GM23338 (cell line): ENCODE data around the gene GNLY.

Experiments
- CTCF ChIP-seq, 2 experiments: fragments of 200-600 bp in 1 of 2; sonication (generic) in 1 of 2; conservative IDR thresholded peaks; 2 replicates each; pipeline versions ENCODE4 v1.5.1 to v1.6.1; 2016 to 2017; ENCODE audit warnings: antibody characterized with exemption in 2 of 2, low read depth in 2 of 2, mild to moderate bottlenecking in 2 of 2, moderate library complexity in 1 of 2
- EZH2 ChIP-seq: fragments of 200-600 bp; sonication (generic); IDR thresholded peaks from one replicate; pipeline ENCODE4 v1.8.0; 2017; ENCODE audit warnings: antibody characterized with exemption, mild to moderate bottlenecking, low read depth; ENCODE audit not compliant: unreplicated experiment
- POLR2AphosphoS5 ChIP-seq: IDR thresholded peaks from 2 replicates; pipeline ENCODE4 v1.6.1; 2016; ENCODE audit warnings: antibody characterized with exemption, low read depth
- REST ChIP-seq: IDR thresholded peaks from one replicate; pipeline ENCODE4 v1.6.1; 2018; ENCODE audit warnings: antibody characterized with exemption; ENCODE audit not compliant: unreplicated experiment
- ZNF114 ChIP-seq: fragments of 250-450 bp; sonication (Bioruptor Pico); IDR thresholded peaks from 2 replicates; pipeline ENCODE4 v1.5.0; 2020; ENCODE audit warnings: mild to moderate bottlenecking, moderate library complexity
- ZNF331 ChIP-seq: fragments of 250-450 bp; sonication (Bioruptor Pico); IDR thresholded peaks from 2 replicates; pipeline ENCODE4 v1.5.0; 2020; ENCODE audit warnings: low read depth, mild to moderate bottlenecking, moderate library complexity

GRCh38 chr2:85706599-85707296 lies 12.6 kb downstream of the GNLY start:
- TF ChIP-seq POLR2AphosphoS5 (no peak), EZH2 (no peak), CTCF (conservative IDR thresholded peaks at IDR 0.05; ENCODE audit: low read depth in 2 of 2) (no peak), REST (no peak), ZNF114 (CRISPR knock-in tag) (no peak), ZNF331 (CRISPR knock-in tag) (no peak)
